NCI-H524 (cell line): ENCODE data around the gene SEL1L2.
"Not testable (repeated sequence)": the region's sequence is repeated elsewhere in the genome, so short reads cannot be mapped to it uniquely, and the experiment has no call there.

Experiments
- DNase-seq, 2 experiments: peaks; one replicate each; lab custom pipeline; 2025; lab: John Stamatoyannopoulos, UW

The SEL1L2 gene, protein sequence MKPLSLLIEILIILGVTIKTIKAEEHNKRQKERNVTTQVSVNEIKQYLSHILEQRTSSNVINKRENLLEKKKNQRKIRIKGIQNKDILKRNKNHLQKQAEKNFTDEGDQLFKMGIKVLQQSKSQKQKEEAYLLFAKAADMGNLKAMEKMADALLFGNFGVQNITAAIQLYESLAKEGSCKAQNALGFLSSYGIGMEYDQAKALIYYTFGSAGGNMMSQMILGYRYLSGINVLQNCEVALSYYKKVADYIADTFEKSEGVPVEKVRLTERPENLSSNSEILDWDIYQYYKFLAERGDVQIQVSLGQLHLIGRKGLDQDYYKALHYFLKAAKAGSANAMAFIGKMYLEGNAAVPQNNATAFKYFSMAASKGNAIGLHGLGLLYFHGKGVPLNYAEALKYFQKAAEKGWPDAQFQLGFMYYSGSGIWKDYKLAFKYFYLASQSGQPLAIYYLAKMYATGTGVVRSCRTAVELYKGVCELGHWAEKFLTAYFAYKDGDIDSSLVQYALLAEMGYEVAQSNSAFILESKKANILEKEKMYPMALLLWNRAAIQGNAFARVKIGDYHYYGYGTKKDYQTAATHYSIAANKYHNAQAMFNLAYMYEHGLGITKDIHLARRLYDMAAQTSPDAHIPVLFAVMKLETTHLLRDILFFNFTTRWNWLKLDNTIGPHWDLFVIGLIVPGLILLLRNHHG

DNA sequence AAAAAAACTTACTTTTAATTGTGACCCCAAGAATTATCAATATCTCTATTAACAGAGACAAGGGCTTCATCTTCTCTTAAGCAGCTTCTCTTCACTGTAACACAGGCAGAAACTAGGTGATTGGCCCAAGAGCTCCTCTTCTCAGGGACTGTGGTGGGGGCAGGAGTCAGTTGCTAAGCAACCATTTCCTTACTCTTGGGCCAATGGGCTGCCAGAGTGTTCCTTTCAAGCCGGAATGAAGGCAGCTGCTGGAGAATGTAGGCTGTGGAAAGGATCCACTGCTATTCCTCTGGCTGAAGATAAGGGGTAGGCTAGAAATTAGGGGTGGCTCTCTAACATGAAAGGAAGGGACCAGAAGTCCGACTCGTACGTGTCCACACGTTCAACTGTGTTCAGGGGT lies at the start of gene SEL1L2:
Gene SEL1L2, minus strand, starts transcription at position 150 of the 400 bp plus-strand sequence. Its CDS starts 80 bp downstream, at position 70.
- DNase-seq, result peak; percentile 75 to 85

DNA sequence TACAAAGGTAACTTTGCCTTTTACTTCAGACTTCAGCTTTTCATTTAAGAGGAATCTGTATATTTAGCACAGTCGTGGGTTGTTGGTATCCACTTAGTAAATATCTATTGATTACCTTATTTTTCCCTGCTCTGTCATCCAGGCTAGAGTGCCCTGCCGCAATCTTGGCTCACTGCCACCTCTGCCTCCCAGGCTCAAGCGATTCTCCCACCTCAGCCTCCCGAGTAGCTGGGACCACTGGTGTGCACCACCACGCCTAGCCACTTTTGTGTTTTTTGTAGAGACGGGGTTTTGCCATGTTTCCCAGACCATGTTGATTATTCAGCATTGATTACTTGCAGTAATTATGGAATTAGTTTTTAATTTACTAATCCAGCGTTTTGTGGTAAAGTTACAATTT lies 46.2 kb upstream of the SEL1L2 start:
- no peak for DNase-seq

DNA sequence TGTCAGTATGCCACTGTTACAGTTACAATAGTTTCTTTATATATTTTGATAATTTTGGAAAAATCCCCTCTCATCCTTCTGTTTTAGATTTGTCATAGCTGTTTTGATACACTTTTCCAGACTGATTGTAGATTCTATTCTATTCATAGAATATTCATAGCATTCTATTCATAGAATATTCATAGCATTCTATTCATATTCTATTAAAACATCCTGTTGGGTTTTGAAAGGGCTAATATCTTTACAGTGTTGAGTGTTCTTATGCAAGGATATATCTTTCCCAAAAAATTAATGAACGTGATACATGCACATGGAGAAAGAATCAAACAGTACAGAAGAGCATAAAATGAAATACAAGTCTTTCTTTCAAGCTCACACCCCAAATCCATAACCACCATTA lies 42.9 kb upstream of the SEL1L2 start:
- DNase-seq, result no peak

DNA sequence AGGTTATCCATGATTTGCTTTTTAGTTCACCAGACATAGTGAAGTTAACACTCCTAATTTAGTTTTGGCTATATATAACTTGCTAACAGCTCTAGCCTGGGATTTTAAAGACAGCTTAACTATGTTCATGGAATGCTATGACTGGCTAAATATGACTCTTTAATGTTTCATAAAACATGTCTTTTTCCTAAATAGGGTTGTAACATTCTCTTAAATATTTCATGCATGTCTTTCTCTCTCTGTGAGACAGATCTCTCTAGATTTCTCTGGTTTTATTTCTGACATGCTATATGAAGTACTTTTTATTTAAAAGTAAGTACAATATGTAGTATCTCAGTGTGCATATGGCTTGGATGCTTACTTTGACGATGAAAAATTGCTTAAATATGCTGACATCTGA lies 40.6 kb upstream of the SEL1L2 start:
- no peak for DNase-seq

DNA sequence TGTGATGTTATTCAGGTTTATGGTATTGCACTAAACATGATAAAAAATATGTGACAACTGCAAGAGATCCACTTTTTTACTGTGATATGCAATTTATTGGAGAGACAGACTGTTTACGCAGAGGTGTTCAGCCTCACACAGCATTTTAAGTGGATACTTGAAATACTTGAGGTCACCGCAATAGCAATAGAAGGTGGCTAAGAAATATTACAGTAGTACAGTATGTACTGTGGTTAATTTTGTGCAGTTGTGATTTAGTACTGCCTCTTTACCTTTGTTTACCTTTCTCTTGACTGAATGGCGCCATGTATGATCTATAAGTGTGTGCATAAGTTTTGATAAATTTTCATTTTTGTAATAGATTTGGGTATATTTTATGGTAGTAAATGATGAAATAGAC lies 22.3 kb upstream of the SEL1L2 start:
- DNase-seq, result no peak

DNA sequence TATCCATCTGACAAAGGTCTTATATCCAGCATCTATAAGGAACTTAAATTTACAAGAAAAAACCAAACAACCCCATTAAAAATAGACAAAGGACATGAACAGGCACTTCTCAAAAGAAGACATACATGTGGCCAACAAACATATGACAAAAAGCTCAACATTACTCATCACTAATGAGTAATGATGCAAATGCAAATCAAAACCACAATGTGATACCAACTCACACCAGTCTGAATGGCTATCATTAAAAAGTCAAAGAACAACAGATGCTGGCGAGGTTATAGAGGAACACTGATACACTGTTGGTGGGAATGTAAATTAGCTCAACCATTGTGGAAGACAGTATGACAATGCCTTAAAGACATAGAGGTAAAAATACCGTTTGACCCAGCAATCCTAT lies 18.8 kb upstream of the SEL1L2 start:
- no peak for DNase-seq

DNA sequence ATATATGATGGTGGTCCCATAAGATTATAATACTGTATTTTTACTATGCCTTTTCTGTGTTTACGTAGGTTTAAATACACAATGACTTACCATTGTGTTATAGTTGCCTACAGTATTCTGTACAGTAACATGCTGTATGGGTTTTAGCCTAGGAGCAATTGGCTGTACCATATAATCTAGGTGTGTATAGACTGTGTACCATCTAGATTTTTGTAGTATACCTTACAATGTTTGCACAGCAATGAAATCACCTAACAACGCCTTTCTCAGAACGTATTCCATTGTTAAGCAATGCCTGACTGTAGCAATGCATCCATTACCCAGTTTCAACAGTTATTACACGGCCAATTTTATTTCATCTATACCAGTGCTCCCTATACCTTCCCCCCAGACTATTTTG lies 15.6 kb upstream of the SEL1L2 start:
- no peak for DNase-seq

DNA sequence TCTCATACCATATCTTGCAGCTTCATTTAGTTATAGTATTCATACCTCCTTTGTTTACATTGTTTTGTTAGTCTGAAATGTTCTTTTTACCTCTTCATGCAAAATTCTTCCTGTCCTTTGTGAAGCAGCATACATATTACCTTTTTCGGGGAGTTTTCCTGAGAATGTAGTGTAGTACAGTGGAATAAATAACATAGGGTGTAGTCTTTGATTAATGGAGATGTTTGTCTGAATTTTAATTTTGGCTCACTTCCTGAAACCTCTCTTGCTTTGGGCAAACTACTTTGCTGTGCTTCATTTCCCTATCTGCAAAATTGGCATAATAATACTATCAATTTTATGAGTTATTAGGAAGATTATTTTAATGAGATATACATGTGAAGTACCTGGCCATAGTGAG lies 10.5 kb upstream of the SEL1L2 start:
- DNase-seq, result no peak

DNA sequence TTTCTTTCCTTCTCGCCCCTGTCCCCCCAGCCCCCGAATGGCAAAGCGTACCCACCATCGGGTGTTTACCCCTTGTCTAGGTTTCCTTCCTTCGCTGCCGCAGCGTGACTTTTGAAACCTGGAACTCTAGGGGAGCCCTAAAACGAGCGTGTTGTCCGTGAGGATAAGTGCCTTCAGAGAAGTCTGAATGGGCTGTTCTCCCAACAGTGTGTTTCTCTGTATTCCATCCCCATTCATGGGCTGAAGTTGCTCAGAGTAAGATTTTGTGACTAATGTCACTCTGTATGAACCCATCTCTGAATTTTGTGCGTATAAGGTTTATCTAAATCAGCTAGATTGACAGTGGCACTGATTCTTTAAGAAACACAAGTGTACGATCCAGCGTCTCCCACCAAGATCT lies 5.9 kb upstream of the SEL1L2 start:
- DNase-seq, result peak in 1 of 2 experiments; percentile 46

DNA sequence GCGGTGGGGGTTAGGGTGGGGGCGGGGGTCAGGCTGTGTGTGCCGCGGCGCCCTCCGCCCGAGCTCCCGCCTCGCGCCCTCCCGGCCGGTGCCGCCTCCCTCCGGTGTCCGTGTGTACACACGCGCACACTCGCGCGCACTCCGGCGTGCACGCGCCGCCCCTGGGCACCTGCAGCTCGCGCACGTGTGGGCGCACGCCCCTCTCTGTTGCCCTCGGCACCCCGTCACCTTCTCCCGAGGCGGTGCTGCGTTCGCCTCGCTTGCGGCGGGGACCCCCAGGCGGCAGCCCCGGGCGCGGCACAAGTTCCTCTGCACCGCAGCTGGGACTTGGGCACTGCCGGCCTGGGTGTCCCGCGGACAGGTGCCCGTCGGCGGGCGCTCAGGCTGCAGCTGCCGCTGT lies 5.4 kb upstream of the SEL1L2 start:
- peak; percentile 33 to 78 for DNase-seq

DNA sequence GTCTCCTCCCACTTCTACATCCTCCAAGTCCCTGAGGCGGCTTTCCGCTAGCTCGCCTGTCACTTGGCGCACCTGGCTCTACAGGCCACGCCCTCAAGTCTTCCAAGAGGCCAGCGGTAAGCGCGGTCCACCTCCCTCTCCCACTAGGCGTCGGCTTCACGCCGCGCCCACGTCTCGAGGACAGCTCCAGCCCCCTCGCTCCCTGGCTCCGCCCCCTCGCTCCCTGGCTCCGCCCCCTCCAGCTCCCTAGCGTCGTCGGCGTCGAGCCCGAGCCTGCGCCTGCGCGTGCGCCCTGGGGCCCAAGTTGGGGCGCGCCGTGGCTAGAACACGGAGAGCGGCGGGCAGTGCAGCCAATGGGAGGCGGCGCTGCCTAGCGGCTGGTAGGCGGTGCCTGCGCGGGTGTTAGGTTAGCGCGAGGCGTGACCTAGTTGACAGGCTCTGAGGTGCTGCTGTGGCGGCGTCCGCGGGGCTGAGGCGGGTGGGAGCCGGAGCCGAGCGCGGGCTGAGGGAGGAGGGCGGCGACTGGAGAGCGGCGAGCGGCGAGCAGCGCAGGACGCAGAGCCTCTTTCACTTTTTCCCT lies 4.8 kb upstream of the SEL1L2 start, which contains the start of gene MACROD2:
Gene MACROD2, plus strand, starts transcription at position 431 of the 580 bp plus-strand sequence.
- DNase-seq, result peak; percentile 98

DNA sequence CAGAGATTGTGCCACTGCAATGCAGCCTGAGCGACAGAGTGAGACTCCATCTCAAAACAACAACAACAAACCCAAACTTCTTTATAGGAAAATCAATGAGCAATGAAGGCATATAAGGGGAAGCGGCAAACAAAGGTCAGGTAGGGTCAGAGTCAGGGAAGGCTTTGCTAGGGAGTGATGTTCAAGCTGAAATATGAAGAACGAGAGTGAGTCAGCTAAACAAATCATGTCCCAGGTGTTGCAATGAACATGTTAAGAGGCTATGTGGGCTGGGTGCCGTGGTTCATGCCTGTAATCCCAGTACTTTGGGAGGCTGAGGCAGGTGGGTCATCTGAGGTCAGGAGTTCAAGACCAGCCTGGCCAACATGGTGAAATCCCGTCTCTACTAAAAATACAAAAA lies 1.5 kb upstream of the SEL1L2 start:
- DNase-seq, result not testable (repeated sequence)

DNA sequence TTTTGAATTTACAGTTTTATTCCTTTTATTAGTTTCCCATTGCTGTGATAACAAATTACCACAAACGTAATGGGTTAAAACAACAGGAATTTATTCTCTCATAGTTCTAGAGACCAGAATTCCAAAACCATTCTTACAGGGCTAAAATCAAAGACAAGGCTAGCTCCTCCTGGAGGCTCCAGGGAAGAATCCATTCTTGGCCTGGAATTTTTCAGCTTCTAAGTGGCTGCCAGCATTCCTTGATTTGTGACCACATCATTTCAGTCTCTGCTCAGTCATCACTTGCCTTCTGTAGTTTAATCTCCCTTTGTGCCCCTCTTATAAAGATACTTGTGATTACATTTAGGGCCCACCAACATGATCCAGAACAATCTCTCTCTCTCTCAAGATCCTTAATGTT lies 897 bp upstream of the SEL1L2 start:
- no peak for DNase-seq

DNA sequence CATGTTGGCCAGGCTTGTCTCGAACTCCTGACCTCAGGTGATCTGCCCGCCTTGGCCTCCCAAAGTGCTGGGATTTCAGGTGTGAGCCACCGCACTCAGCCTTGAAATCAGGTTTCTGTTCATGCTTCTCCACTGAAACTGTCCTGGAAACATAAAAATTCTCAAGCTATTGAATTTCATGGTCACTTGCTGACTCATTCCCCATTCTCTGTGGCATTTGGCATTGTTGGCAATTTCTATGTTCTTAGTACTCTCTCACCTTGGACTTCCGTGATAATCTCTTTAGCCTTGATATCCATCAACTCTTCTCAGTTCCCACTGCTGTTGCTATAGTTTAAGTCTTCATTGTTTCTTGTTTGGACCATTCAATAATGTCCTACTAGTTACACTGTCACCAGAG lies 6.2 kb downstream of the SEL1L2 start:
- DNase-seq, result no peak

DNA sequence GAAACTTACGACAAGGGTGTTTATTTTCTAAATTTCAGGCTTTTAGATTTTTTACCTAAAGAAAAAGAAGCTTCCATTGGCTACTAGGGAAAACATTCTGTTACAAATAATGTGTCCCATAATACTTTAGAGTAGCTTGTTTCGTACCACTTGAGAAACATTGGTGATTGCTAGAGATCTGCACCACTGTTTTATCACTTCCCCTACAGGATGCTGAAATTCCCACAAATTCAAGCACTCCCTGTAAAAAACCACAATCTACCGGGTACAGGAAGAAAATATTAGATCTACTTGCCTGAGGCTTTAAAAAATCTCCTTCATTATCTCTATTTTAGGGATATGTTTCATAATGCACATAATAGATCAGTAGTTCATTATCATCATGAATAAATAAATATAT lies 29.9 kb downstream of the SEL1L2 start:
- no peak for DNase-seq

DNA sequence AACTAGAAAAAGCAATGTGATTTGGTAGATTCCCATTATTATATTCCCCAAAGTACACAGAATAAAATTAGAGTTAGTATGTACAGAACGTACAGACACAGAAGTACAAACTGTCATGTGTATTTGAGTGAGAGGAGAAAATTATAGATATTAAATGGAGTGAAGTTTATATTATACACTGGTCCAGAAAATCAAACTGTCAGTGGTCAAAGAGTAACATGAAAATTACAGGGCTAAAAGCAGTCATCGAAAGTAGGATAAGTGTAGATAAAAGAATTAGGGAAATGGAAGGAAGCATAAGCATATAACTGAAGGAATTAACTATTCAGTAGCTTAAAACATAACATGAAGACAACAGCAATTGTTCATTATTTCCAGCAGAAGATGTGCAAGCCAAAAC lies 30.3 kb downstream of the SEL1L2 start:
- no peak for DNase-seq

DNA sequence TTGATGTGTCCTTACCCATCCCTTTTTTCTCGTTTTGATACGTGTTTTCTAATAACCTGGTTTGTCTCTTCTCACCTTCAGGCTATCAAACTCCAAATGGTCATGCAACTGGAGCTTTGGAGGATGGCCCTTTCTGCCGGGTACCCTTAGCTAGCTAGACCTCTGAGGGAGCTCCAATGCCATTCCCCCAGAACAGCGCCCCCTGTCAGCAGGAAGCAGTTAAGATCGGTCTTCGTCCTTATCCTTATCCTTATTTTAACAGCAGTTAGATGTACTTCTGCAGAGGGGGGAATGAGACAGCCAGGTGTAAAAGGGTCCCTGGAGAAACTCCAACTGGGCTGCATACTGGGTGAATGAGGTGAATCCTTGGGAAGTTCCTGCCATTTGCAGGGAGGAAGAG lies 37.2 kb downstream of the SEL1L2 start:
- no peak for DNase-seq

DNA sequence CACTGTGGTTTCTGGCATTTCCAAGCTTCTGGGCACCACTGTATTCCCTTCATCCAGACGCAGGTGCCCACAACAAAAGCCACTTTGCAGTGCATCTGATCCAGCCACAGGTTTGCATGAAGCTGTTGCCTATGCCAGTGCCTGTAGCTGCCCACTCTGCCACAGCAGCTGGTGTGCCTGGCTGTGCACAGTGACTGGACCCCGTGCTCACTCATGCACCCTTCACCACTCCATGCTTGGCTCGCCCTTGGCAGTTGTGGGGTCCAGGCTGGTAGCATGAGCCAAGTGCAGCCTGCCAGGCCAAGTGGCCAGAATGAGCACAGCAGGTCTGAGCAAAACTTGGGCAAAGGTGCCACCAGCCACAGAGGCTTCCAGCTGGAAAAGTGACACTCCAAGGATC lies 42.7 kb downstream of the SEL1L2 start:
- DNase-seq, result no peak

DNA sequence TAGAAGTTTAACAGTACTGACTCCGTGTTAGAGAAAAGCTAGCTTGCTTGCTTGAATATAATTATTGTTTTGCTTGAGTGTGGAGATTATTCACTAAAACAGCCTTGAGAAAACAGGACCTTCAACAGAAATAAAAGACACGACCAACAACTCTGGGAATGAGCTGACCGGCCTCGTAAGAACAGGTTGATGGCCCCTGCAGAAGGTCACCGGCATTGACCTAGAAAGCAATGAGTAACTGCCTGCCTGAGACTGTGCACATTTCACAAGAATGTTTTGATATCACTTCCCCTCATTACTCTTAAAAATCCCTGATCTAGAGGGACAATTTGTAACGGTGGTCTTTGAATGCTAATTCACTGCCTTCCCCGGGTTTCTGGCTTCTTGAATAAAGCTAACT lies 49.4 kb downstream of the SEL1L2 start:
- DNase-seq, result no peak

DNA sequence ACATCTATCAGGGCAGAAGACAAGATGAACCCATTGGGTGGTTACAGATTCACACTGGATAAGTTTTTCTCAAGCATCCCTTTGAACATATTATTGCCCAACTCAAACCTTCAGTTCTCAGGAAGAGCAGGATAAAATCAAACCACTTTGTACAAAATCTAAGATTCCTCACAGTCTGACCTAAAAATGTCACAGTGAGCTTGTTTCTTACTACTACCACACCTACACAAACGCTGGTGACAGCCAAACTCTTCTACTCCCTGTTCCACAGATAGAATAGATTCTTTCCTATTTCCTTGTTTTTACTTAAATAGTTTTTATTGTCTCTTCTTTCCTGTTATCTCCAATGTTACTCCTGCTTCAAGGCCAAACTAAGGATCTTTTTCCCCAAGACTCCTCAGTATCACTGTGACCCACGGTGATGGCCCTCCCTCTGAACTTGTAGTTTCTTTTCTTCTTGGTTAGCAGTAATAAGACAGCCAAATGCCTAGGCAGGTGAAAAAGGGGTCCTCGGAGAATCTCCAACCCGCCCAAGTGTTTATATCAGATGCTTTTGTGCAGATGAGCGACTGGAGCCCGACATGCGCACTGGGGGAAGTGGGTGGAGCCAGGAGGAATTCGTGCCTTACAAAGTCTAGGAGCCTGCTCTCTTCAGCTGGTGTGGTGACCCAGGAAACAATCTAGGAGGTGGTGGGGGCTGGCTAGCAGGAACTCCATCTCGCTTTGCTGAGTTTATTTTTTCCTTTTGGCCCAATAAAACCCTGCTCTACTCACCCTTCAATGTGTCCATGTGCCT lies 53.4 kb downstream of the SEL1L2 start:
- DNase-seq, result no peak

DNA sequence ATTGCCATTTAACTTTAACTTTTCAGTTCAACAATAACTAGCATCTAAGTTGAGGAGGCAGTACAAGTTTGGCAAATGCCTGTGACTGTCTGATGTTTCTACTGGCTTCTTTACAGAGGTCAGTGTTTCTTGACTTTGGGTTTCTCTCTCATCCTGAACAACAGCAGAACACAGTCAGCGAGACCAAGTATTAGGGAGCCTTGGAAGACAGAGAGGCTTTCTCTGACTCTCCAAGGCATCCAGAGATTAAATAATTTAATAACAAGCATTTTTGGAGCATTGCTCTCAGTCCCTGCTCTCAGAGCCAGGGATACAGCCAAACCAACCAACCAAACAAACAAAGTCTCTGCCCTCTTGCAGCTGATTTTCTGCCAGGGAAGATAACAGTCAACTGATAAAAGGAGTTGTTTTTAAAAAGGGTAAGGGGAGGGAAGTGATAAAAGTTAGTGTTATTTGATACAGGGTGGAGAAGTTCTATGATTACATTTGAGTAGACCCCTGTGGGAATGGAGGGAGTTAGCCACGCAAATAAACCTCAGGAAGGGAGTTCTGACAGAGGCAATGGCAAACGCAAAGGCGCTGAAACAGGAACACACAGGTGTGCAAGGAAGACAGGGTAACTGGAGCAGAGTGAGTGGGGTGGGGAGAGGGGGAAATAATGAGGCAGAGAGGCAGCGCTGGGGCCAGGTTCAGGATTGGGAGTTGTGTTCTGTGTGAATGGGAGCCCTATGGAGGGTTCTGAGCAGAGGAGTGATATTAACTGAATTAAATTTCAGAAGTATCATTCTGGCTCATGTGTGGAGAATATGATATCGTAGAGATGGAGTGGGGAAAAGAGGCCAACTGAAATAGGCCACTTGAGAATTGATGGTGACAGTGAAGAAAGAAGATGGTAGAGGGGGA lies 55.2 kb downstream of the SEL1L2 start:
- no peak for DNase-seq
